Measurements from ENCODE around the gene F12. TPM values are rescaled to one million over a fixed set of nuclear protein-coding genes. Genes with fewer than 3 reads are reported as not detected.

The F12 gene
- total RNA-seq, 4 donors from 2014 or later: 2.3 to 18.4 (median 7.1) TPM

GRCh38 chr5:177440990-177441780, 31.8 kb upstream of the F12 start:
- no peak overlapping the region for H3K4me3 ChIP-seq
- H3K27me3 ChIP-seq: no peaks in the 10 kb centered on the region
- WGBS: 77% methylated on average over 16 of the region's 26 CpGs
- H3K36me3 ChIP-seq: peaks cover 38% of the 10 kb centered on the region
- no peak for TF ChIP-seq CTCF (IDR thresholded peaks at IDR 0.05)
- no peak for TF ChIP-seq POLR2A (IDR thresholded peaks at IDR 0.05)
- no peak for TF ChIP-seq EP300 (IDR thresholded peaks at IDR 0.05)
- peak in 1 of 2 donors; percentile 64 for DNase-seq (ENCODE audit: low spot score in 2 of 2)
- H3K27ac ChIP-seq: no peak overlapping the region
- H3K4me1 ChIP-seq: peaks cover 25% of the 10 kb centered on the region
- no peaks in the 10 kb centered on the region for H3K9me3 ChIP-seq

DNA sequence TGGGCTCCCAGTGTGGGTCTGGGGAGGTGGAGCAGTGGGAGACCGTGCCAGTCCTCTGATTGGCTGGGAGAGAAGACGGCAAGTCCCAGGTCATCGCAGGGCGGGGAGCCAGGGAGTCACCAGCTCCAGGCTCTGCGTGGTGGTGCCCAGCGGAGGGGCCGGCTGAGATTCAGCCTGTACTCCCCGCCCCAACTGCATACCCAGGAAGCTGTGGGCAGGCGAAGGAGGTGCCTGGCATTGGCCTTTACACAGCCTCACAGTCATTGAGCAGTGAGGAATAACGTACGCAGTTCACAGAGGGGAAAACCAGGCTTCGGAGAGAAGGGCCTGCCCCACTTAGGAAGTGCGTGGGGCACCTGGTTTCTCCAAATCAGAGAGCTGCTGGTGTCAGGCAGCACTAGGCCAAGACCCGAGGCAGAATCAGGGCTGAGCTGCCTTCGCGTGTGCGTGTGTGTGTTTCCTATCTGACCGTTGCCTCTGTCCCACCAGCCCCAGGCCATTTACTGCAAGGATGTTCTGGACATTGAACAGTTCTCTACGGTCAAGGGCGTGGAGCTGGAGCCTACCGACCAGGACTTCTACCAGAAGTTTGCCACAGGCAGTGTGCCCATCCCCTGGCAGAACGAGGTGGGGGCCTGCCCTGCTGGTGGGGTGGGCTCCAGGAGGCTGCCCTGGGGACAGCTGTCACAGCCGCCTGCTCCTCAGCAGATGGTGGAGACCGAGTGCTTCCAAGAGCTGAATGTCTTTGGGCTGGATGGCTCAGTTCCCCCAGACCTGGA, 31.0 kb upstream of the F12 start:
- H3K27me3 ChIP-seq: no peaks in the 10 kb centered on the region
- no peak for DNase-seq (ENCODE audit: low spot score in 2 of 2)
- 54% methylated on average over 7 of the region's 24 CpGs for WGBS
- no peak overlapping the region for H3K4me3 ChIP-seq
- H3K4me1 ChIP-seq: peaks cover 17% of the 10 kb centered on the region
- TF ChIP-seq EP300 (IDR thresholded peaks at IDR 0.05): no peak
- no peak for TF ChIP-seq POLR2AphosphoS5 (IDR thresholded peaks at IDR 0.05)
- TF ChIP-seq POLR2A (IDR thresholded peaks at IDR 0.05): no peak
- TF ChIP-seq CTCF (IDR thresholded peaks at IDR 0.05): no peak
- no peaks in the 10 kb centered on the region for H3K9me3 ChIP-seq
- H3K36me3 ChIP-seq: peaks cover 46% of the 10 kb centered on the region
- no peak overlapping the region for H3K27ac ChIP-seq

DNA sequence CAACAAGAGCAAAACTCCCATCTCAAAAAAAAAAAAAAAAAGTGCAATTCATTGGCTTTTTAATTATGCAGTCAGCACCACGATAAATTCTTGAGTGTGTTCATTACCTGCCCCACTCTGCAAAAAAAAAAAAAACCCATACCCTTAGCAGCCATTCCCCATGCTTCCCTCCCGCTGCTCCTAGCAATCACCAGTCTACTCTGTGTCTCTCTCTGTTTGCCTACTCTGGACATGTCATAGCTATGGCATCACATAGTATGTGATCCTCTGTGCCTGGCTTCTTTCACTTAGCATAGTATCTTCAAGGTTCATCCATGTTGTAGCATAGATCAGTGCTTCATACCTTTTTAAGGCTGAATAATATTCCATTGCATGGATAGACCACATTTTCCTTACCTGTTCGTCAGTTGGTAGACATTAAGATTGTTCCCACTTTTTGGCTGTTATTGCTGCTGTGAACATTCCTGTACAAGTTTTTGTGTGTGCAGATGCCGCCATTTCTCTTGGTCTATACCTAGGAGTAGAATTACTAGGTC, 30.2 kb upstream of the F12 start:
- DNase-seq (ENCODE audit: low spot score in 2 of 2): no peak
- 76% methylated on average over 4 of the region's 4 CpGs for whole genome bisulfite sequencing
- H3K9me3 ChIP-seq: no peaks in the 10 kb centered on the region
- no peak overlapping the region for H3K27ac ChIP-seq
- TF ChIP-seq POLR2A (IDR thresholded peaks at IDR 0.05): no peak
- no peak for TF ChIP-seq CTCF (IDR thresholded peaks at IDR 0.05)
- TF ChIP-seq EP300 (IDR thresholded peaks at IDR 0.05): no peak
- no peak for TF ChIP-seq POLR2AphosphoS5 (IDR thresholded peaks at IDR 0.05)
- peaks cover 54% of the 10 kb centered on the region for H3K36me3 ChIP-seq
- H3K27me3 ChIP-seq: no peaks in the 10 kb centered on the region
- no peak overlapping the region for H3K4me3 ChIP-seq
- H3K4me1 ChIP-seq: peaks cover 9% of the 10 kb centered on the region

DNA sequence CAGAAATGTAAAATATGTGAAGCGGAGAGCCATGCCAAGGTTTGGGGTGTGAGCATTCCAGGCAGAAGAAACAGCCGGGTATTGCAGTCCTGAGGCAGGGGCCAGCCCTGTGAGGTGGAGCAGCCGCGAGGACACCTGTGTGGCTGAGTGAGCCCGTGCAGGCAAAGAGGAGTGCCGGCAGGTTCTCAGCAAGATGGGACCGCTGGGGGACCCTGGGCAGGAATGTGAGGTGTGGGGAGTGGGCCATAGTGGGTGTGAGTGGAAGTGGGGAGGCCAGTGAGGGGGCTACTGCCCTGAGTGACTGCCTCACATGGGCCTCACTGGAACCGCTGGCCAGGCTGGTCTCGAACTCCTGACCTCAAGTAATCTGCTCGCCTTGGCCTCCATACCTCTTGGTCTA, 29.1 kb upstream of the F12 start:
- no peak overlapping the region for H3K27ac ChIP-seq
- WGBS: 70% methylated on average over 10 of the region's 10 CpGs
- TF ChIP-seq POLR2A (IDR thresholded peaks at IDR 0.05) (no peak), CTCF (IDR thresholded peaks at IDR 0.05) (no peak)
- peaks cover 64% of the 10 kb centered on the region for H3K36me3 ChIP-seq
- no peaks in the 10 kb centered on the region for H3K27me3 ChIP-seq
- no peak overlapping the region for H3K4me3 ChIP-seq
- no peak for DNase-seq (ENCODE audit: low spot score in 2 of 2)
- peaks cover 9% of the 10 kb centered on the region for H3K4me1 ChIP-seq
- H3K9me3 ChIP-seq: no peaks in the 10 kb centered on the region

- Histone ChIP-seq H3K9me3 (no peaks in the 10 kb centered on the region), H3K4me1 (peaks cover 18% of the 10 kb centered on the region), H3K27ac (no peak overlapping the region), H3K4me3 (no peak overlapping the region), H3K27me3 (no peaks in the 10 kb centered on the region), H3K36me3 (peaks cover 72% of the 10 kb centered on the region)
- no peak for TF ChIP-seq EP300 (IDR thresholded peaks at IDR 0.05)
- no peak for TF ChIP-seq POLR2A (IDR thresholded peaks at IDR 0.05)
- no peak for TF ChIP-seq CTCF (IDR thresholded peaks at IDR 0.05)
- no peak for TF ChIP-seq POLR2AphosphoS5 (IDR thresholded peaks at IDR 0.05)
- DNase-seq (ENCODE audit: low spot score in 2 of 2): no peak
- 40% methylated on average over 4 of the region's 4 CpGs for WGBS
Observed at GRCh38 chr5:177437623-177438022, 28.3 kb upstream of the F12 start.
